Measurements from ENCODE around the gene RMC1. TPM values are rescaled to one million over a fixed set of nuclear protein-coding genes. Genes with fewer than 3 reads are reported as not detected.

RMC1 gene
- total RNA-seq, result 25.1 and 28.9 TPM in 2 replicates
- long read RNA-seq, transcript RMC1-201 (20 exons, 2,162 nt), result major isoform, 20 of 33 reads
- long read RNA-seq, partial matches to known transcripts, result 2 of 33 reads
- long read RNA-seq, other reads (novel, unspliced or antisense), result 11 of 33 reads

DNA sequence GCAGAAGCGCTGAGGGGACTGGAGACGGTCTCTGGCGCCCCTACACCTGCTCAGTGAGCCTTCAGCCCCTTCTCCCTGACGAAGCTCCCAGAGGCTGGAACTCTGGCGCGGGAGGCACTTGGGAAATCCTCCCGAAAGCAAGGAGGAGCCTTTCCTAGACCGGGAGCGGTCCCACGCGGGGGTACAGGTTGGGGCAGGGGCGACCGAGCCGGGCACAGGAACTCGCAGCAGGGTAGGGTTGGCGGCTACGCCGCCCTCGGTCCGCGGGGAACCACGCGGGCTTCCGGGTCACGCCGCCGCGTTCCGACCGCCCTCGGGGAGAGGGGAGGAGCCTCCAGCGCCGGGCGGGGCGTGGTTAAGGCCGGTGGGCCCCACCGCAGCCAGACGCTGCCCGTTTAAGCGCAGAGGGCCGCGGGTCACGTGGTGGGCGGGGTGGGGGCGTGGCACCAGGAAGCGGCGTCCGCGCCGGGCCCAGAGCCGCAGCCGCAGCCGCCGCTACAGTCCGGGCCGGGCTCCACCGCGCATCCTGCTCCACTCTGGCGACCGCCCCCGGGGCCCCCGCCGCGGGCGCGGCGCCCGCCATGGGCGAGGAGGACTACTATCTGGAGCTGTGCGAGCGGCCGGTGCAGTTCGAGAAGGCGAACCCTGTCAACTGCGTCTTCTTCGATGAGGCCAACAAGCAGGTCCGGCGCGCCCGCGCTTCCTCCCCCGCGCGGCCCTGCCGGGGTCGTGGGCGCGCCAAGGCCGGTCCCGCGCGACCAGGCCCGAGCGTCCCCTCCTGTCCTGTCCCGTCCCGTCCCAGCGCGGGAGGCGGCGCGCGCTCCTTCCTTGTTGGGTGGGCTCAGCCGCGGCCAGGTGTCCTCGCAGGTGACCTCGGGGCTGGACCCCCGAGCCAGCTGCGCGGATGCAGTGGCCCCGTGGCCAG, at the start of gene RMC1:
Gene RMC1, plus strand, starts transcription at position 474 of the 925 bp plus-strand sequence. Its CDS starts 108 bp downstream, at position 582.
- H3K9me3 Mint-ChIP-seq, result no peaks in the 10 kb centered on the region
- TF ChIP-seq, protein P1, sequence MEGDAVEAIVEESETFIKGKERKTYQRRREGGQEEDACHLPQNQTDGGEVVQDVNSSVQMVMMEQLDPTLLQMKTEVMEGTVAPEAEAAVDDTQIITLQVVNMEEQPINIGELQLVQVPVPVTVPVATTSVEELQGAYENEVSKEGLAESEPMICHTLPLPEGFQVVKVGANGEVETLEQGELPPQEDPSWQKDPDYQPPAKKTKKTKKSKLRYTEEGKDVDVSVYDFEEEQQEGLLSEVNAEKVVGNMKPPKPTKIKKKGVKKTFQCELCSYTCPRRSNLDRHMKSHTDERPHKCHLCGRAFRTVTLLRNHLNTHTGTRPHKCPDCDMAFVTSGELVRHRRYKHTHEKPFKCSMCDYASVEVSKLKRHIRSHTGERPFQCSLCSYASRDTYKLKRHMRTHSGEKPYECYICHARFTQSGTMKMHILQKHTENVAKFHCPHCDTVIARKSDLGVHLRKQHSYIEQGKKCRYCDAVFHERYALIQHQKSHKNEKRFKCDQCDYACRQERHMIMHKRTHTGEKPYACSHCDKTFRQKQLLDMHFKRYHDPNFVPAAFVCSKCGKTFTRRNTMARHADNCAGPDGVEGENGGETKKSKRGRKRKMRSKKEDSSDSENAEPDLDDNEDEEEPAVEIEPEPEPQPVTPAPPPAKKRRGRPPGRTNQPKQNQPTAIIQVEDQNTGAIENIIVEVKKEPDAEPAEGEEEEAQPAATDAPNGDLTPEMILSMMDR (conservative IDR thresholded peaks at IDR 0.05), result no peak
- peaks cover 5% of the 10 kb centered on the region for H3K36me3 Mint-ChIP-seq (ENCODE audit: low read depth)
- peak within 1 kb of the TSS; percentile 92 for H3K4me3 Mint-ChIP-seq
- peaks cover 5% of the 10 kb centered on the region for H3K27me3 Mint-ChIP-seq (ENCODE audit: low read depth)
- peak; percentile 92 for DNase-seq (ENCODE audit: low read depth, low spot score)
- peaks cover 33% of the 10 kb centered on the region for H3K4me1 Mint-ChIP-seq
- peak within 1 kb of the TSS; percentile 48 for H3K27ac Mint-ChIP-seq (ENCODE audit: unreplicated experiment)

DNA sequence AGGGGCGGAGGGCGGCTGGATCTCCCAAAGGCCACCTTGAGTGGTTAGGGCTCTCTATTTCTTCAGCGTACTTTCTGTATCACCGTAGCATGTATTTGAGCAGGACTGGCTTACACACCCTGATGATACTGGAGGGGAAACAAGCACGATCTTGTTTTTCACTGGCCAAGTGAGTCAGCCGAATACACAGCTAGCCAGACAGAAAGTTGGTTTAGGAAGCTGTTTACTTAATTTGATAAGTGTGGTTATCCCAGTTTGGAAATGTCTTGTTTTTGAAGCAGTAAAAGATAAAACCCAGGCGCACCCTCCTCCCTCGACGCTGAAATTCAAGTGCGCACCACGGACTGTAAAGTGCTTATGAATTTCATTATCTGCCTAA, 49.6 kb upstream of the RMC1 start:
- Mint-ChIP-seq H3K27ac (ENCODE audit: unreplicated experiment) (peak overlapping the region; percentile 44), H3K4me3 (peak overlapping the region; percentile 99), H3K4me1 (peaks cover 29% of the 10 kb centered on the region), H3K9me3 (no peaks in the 10 kb centered on the region), H3K36me3 (ENCODE audit: low read depth) (no peaks in the 10 kb centered on the region), H3K27me3 (ENCODE audit: low read depth) (peaks cover 3% of the 10 kb centered on the region)
- no peak for DNase-seq (ENCODE audit: low read depth, low spot score)
- TF ChIP-seq, protein P1 (conservative IDR thresholded peaks at IDR 0.05), result no peak

DNA sequence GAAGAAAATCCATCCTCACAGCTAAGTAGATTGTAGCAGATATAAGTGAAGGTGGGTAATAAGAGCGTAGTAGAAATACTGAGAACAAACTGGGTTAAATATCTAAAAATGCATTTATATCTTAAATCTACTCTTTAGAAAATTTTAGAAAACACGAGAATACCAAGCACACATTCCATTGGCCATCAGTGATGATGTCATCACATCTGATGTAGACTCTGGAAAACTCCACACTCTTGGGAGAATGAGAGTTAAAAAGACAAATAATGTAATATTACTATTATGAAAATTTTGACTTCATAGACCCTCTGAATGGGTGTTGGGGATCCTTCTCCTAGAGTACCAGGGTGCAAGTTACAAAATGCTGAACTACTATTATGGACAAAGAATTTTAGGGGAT, 46.5 kb upstream of the RMC1 start:
- Mint-ChIP-seq H3K27ac (ENCODE audit: unreplicated experiment) (no peak overlapping the region), H3K4me1 (peaks cover 29% of the 10 kb centered on the region), H3K4me3 (no peak overlapping the region), H3K9me3 (no peaks in the 10 kb centered on the region), H3K27me3 (ENCODE audit: low read depth) (no peaks in the 10 kb centered on the region), H3K36me3 (ENCODE audit: low read depth) (no peaks in the 10 kb centered on the region)
- TF ChIP-seq, protein P1 (conservative IDR thresholded peaks at IDR 0.05), result no peak
- DNase-seq (ENCODE audit: low read depth, low spot score), result no peak

DNA sequence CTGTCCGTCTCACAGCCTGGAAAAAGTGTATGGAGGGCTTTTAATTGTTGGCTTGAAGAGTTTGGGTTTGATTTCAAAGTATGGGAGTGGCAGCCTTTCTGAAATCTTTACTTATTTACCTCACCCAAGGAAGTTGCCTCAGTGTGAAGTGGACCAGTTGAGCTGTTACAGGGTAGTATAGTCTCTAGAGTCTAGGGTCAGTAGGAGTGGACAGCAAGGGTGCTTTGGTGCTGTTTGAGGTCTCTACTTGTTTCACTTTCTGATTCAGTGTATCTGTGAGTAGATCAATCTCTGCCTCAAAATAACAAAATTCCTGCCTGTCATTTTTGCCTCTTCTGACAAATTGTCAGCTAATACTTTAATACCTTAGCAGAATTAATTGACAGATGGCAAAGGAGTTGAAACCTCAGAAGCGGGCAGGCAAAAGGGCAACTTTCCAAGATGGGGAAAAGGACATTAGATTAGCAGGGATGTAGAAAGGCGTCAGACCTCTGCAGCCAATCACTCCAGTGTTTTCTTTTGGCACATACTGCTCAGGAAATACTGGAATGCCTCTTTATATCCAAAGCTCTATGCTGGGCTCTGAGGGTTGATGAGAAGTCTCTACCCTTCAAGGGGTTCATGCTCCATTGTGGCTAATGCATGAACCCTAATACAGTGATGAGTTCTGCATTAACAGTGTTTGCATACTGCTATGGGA, 44.3 kb upstream of the RMC1 start:
- Mint-ChIP-seq H3K27ac (ENCODE audit: unreplicated experiment) (no peak overlapping the region), H3K27me3 (ENCODE audit: low read depth) (no peaks in the 10 kb centered on the region), H3K4me1 (peaks cover 14% of the 10 kb centered on the region), H3K9me3 (no peaks in the 10 kb centered on the region), H3K36me3 (ENCODE audit: low read depth) (no peaks in the 10 kb centered on the region), H3K4me3 (no peak overlapping the region)
- TF ChIP-seq, protein P1 (conservative IDR thresholded peaks at IDR 0.05), result no peak
- no peak for DNase-seq (ENCODE audit: low read depth, low spot score)

DNA sequence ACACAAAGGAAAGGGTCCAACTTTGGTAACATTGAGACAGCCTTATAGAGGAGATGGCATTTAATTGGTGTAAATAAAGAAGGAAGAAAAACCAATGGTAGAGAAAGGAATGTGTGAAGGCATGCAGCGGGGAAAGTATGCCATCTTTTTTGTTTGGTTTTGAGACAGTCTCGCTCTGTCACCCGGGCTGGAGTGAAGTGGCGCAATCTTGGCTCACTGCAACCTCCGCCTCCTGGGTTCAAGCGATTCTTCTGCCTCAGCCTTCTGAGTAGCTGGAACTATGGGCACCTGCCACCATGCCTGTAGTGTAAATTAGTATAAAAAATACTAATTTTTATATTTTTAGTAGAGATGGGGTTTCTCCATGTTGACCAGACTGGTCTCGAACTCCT, 43.8 kb upstream of the RMC1 start:
- H3K4me1 Mint-ChIP-seq, result peaks cover 8% of the 10 kb centered on the region
- TF ChIP-seq, protein P1 (conservative IDR thresholded peaks at IDR 0.05), result no peak
- H3K27ac Mint-ChIP-seq (ENCODE audit: unreplicated experiment), result no peak overlapping the region
- H3K36me3 Mint-ChIP-seq (ENCODE audit: low read depth), result no peaks in the 10 kb centered on the region
- no peaks in the 10 kb centered on the region for H3K27me3 Mint-ChIP-seq (ENCODE audit: low read depth)
- H3K4me3 Mint-ChIP-seq, result no peak overlapping the region
- no peak for DNase-seq (ENCODE audit: low read depth, low spot score)
- no peaks in the 10 kb centered on the region for H3K9me3 Mint-ChIP-seq

All from neural crest cell (in vitro differentiated cells).